Keratinocyte (primary cell): ENCODE measurements around the gene HSD17B1. TPM values are rescaled to one million over a fixed set of nuclear protein-coding genes. Genes with fewer than 3 reads are reported as not detected.

Source experiments
- DNase-seq: peaks from one replicate; pipeline ENCODE4 v3.0.0-alpha.2; 2011; ENCODE audit warnings: low read depth, missing footprints, low spot score
- FAIRE-seq: peaks from 2 replicates; lab custom pipeline; 2011; peaks lifted over from hg19 to GRCh38; lab: Jason Lieb, UNC
- H2AFZ ChIP-seq: 2 replicates; pipeline ENCODE4 v1.6.0; 2012; ENCODE audit warnings: low read length, control low read depth, inconsistent platforms; ENCODE audit not compliant: control insufficient read depth
- H3K27ac ChIP-seq: 2 replicates; pipeline ENCODE4 v1.5.1; 2011; ENCODE audit warnings: low read length; ENCODE audit not compliant: control insufficient read depth, insufficient read depth
- H3K27me3 ChIP-seq: 3 replicates; pipeline ENCODE4 v1.6.0; 2011; ENCODE audit warnings: low read length; ENCODE audit not compliant: control insufficient read depth, insufficient read depth; ENCODE audit errors: extremely low read depth
- H3K36me3 ChIP-seq, 2 experiments: 2 replicates in 1 of 2; 3 replicates in 1 of 2; pipeline ENCODE4 v1.5.1; 2011; ENCODE audit warnings: low read length in 2 of 2, mild to moderate bottlenecking in 1 of 2; ENCODE audit not compliant: control insufficient read depth in 2 of 2, insufficient read depth in 2 of 2; ENCODE audit errors: extremely low read depth in 1 of 2
- H3K4me1 ChIP-seq: 3 replicates; pipeline ENCODE4 v1.5.1; 2011; ENCODE audit warnings: low read length; ENCODE audit not compliant: control insufficient read depth, insufficient read depth; ENCODE audit errors: extremely low read depth
- H3K4me2 ChIP-seq: 3 replicates; pipeline ENCODE4 v1.6.0; 2011; ENCODE audit warnings: low read depth, low read length; ENCODE audit not compliant: control insufficient read depth, insufficient read depth; ENCODE audit errors: extremely low read depth
- H3K4me3 ChIP-seq, 3 experiments: fragments of 200-600 bp in 1 of 3; sonication (generic) in 1 of 3; 2 replicates in 2 of 3; 3 replicates in 1 of 3; pipeline ENCODE4 v1.5.1; 2011 to 2016; ENCODE audit warnings: low read length in 3 of 3, mild to moderate bottlenecking in 3 of 3, control low read depth in 2 of 3, inconsistent platforms in 1 of 3, low read depth in 1 of 3, mixed read lengths in 1 of 3, mixed run types in 1 of 3, moderate library complexity in 1 of 3; ENCODE audit not compliant: control insufficient read depth in 2 of 3, insufficient read depth in 2 of 3; ENCODE audit errors: extremely low read depth in 1 of 3
- H3K79me2 ChIP-seq: 2 replicates; pipeline ENCODE4 v1.6.0; 2012; ENCODE audit warnings: low read length; ENCODE audit not compliant: control insufficient read depth, insufficient read depth
- H3K9ac ChIP-seq: 3 replicates; pipeline ENCODE4 v1.6.0; 2011; ENCODE audit warnings: low read length; ENCODE audit not compliant: control insufficient read depth, insufficient read depth; ENCODE audit errors: extremely low read depth
- H3K9me1 ChIP-seq: 3 replicates; pipeline ENCODE4 v1.6.0; 2011; ENCODE audit warnings: low read length; ENCODE audit not compliant: control insufficient read depth, insufficient read depth; ENCODE audit errors: extremely low read depth
- H3K9me3 ChIP-seq: 2 replicates; pipeline ENCODE4 v1.5.1; 2012; ENCODE audit warnings: low read depth, low read length; ENCODE audit not compliant: control insufficient read depth
- H4K20me1 ChIP-seq: 3 replicates; pipeline ENCODE4 v1.6.0; 2011; ENCODE audit warnings: low read length; ENCODE audit not compliant: control insufficient read depth, insufficient read depth; ENCODE audit errors: extremely low read depth
- EZH2 ChIP-seq: IDR thresholded peaks from one replicate; pipeline ENCODE4 v1.6.1; 2012; ENCODE audit warnings: inconsistent platforms, mild to moderate bottlenecking, low read length, moderate library complexity
- dilution Hi-C: fragments of 300-500 bp; cut with MboI; formaldehyde crosslinking; loops from one replicate; pipeline ENCODE4 v1.7.0; 2020; ENCODE audit warnings: low sequenced_read_pairs; ENCODE audit not compliant: extremely low pct_ligation_motif_present
- polyA plus RNA-seq, 5 experiments: library from polyadenylated mRNA; depleted of rRNA in 3 of 5; stranded (reverse) in 3 of 5; stranded (forward) in 1 of 5; unstranded in 1 of 5; fragments of >200 nt; gene quantifications; 1 replicate in 1 of 5; 2 replicates in 3 of 5; 3 replicates in 1 of 5; pipeline versions ENCODE4 v1.2.1 to v1.2.3, GENCODE V29; 2011 to 2012; ENCODE audit warnings: missing spikeins in 2 of 5, low read depth in 1 of 5, low replicate concordance in 1 of 5
- TF ChIP-seq, protein P1 (sequence below), 3 experiments: IDR thresholded peaks in 1 of 3; conservative IDR thresholded peaks in 1 of 3; optimal IDR thresholded peaks in 1 of 3; 2 replicates in 2 of 3; 3 replicates in 1 of 3; pipeline versions ENCODE3 to v1.5.1; 2011; ENCODE audit warnings: low read length in 3 of 3, mild to moderate bottlenecking in 3 of 3, moderate library complexity in 2 of 3, control low read depth in 1 of 3, inconsistent platforms in 1 of 3; ENCODE audit not compliant: insufficient read depth in 2 of 3; ENCODE audit errors: extremely low read depth in 1 of 3

Gene HSD17B1
- polyA plus RNA-seq, 1 donor (not counting 4 experiments of a cell fraction or from before 2014, with no cell fraction given): 5.3 TPM

DNA sequence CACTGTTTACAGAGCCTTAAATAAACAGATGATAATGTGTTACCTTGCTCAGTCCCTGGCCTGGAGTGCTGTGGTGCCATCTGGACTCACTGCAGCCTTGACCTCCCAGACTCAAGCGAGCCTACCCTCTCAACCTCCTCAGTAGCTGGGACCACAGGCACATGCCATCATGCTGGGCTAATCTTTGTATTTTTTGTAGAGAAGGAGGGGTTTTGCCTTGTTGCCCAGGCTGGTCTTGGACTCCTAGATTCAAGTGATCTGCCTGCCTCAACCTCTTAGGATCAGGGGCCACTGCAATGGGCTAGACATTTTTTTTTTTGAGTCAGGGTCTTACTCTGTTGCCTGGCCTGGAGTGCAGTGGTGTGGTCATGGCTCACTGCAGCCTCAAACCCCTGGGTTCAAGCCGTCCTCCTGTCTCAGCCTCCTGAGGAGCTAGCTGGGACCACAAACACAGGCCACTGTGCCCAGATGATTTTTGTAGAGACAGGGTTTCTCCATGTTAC lies 21.7 kb upstream of the HSD17B1 start:
- Histone ChIP-seq H3K9me1 (no peaks in the 10 kb centered on the region), H3K9ac (no peak overlapping the region), H3K9me3 (no peaks in the 10 kb centered on the region), H3K36me3 (no peaks in the 10 kb centered on the region), H3K27ac (no peak overlapping the region), H3K4me3 (no peak overlapping the region), H4K20me1 (no peaks in the 10 kb centered on the region), H3K4me1 (peaks cover 31% of the 10 kb centered on the region), H2AFZ (no peak overlapping the region), H3K79me2 (no peaks in the 10 kb centered on the region), H3K27me3 (no peaks in the 10 kb centered on the region), H3K4me2 (no peak overlapping the region)
- DNase-seq (no peak), FAIRE-seq (no peak)
- dilution Hi-C loops: no loop called here
- TF ChIP-seq EZH2: no peak
- TF ChIP-seq, protein P1, sequence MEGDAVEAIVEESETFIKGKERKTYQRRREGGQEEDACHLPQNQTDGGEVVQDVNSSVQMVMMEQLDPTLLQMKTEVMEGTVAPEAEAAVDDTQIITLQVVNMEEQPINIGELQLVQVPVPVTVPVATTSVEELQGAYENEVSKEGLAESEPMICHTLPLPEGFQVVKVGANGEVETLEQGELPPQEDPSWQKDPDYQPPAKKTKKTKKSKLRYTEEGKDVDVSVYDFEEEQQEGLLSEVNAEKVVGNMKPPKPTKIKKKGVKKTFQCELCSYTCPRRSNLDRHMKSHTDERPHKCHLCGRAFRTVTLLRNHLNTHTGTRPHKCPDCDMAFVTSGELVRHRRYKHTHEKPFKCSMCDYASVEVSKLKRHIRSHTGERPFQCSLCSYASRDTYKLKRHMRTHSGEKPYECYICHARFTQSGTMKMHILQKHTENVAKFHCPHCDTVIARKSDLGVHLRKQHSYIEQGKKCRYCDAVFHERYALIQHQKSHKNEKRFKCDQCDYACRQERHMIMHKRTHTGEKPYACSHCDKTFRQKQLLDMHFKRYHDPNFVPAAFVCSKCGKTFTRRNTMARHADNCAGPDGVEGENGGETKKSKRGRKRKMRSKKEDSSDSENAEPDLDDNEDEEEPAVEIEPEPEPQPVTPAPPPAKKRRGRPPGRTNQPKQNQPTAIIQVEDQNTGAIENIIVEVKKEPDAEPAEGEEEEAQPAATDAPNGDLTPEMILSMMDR (optimal IDR thresholded peaks at IDR 0.05 in 1 of 3, IDR thresholded peaks at IDR 0.05 in 1 of 3, conservative IDR thresholded peaks at IDR 0.05 in 1 of 3; ENCODE audit: extremely low read depth in 1 of 3, insufficient read depth in 2 of 3, low read length in 3 of 3): no peak

DNA sequence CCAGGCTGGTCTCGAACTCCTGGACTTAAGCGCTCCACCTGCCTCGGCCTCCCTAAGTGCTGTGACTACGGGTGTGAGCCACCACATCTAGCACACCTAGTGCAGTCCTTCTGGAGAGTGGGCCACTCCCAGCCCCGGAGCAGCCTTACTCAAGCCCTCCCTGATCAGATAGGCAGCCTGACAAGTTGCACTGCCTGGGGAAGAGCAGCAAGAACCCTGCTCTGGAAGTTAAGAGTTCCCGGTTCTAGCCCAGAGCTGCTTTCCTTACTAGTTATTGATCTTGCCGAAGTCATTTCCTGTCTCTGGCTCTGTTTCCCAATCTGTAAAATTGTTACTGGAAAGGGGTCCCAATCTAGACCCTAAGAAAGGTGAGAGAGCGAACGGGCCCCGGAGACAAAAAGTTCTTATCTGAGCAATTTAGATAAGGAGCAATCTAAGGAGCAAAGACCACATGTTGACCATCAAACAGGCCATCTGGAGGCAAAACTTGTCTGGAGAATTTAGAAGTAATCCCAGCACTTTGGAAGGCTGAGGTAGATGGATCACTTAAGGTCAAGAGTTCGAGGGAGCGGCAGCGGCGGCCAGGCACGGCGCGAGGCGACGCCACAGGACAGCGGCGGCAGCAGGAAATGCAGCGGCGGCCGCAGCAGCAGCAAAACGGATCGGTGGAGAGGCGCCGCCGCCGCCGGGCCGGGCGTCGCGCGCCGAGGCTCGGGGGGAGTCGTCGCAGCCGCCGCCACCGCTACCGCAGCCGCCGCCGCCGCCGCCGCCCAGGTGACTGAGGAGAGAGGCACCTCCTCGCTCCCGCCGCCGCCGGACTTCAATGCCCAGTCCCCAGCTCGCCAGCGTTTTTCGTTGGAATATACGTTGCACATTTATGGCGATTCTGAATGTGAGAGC lies 21.0 kb upstream of the HSD17B1 start:
- Histone ChIP-seq H3K36me3 (no peaks in the 10 kb centered on the region), H3K4me1 (peaks cover 30% of the 10 kb centered on the region), H3K79me2 (peaks cover under 1% of the 10 kb centered on the region), H3K4me2 (peak overlapping the region; percentile 76), H3K9me3 (no peaks in the 10 kb centered on the region), H4K20me1 (no peaks in the 10 kb centered on the region), H2AFZ (peak overlapping the region; percentile 79), H3K27ac (no peak overlapping the region), H3K9me1 (no peaks in the 10 kb centered on the region), H3K9ac (peak overlapping the region; percentile 56), H3K27me3 (no peaks in the 10 kb centered on the region), H3K4me3 (peak overlapping the region in 2 of 3 experiments; percentile 43 to 49)
- TF ChIP-seq EZH2: no peak
- TF ChIP-seq, protein P1 (optimal IDR thresholded peaks at IDR 0.05 in 1 of 3, IDR thresholded peaks at IDR 0.05 in 1 of 3, conservative IDR thresholded peaks at IDR 0.05 in 1 of 3; ENCODE audit: extremely low read depth in 1 of 3, insufficient read depth in 2 of 3, low read length in 3 of 3): peak; percentile 20 to 59 (median 44)
- dilution Hi-C loops: no loop called here
- no peak for FAIRE-seq
- DNase-seq: no peak
